WI38 (cell line): Measurements from ENCODE around the gene XYLT1.

Source experiments
- H3K4me3 ChIP-seq: 2 replicates; pipeline ENCODE4 v1.5.1; 2011; ENCODE audit warnings: low read depth, mild to moderate bottlenecking, control low read depth, low read length
- TF ChIP-seq, protein P1 (sequence below): IDR thresholded peaks from 2 replicates; pipeline ENCODE4 v1.5.1; 2012; ENCODE audit warnings: low read depth, mild to moderate bottlenecking, control low read depth, low read length

Gene XYLT1, protein sequence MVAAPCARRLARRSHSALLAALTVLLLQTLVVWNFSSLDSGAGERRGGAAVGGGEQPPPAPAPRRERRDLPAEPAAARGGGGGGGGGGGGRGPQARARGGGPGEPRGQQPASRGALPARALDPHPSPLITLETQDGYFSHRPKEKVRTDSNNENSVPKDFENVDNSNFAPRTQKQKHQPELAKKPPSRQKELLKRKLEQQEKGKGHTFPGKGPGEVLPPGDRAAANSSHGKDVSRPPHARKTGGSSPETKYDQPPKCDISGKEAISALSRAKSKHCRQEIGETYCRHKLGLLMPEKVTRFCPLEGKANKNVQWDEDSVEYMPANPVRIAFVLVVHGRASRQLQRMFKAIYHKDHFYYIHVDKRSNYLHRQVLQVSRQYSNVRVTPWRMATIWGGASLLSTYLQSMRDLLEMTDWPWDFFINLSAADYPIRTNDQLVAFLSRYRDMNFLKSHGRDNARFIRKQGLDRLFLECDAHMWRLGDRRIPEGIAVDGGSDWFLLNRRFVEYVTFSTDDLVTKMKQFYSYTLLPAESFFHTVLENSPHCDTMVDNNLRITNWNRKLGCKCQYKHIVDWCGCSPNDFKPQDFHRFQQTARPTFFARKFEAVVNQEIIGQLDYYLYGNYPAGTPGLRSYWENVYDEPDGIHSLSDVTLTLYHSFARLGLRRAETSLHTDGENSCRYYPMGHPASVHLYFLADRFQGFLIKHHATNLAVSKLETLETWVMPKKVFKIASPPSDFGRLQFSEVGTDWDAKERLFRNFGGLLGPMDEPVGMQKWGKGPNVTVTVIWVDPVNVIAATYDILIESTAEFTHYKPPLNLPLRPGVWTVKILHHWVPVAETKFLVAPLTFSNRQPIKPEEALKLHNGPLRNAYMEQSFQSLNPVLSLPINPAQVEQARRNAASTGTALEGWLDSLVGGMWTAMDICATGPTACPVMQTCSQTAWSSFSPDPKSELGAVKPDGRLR

DNA sequence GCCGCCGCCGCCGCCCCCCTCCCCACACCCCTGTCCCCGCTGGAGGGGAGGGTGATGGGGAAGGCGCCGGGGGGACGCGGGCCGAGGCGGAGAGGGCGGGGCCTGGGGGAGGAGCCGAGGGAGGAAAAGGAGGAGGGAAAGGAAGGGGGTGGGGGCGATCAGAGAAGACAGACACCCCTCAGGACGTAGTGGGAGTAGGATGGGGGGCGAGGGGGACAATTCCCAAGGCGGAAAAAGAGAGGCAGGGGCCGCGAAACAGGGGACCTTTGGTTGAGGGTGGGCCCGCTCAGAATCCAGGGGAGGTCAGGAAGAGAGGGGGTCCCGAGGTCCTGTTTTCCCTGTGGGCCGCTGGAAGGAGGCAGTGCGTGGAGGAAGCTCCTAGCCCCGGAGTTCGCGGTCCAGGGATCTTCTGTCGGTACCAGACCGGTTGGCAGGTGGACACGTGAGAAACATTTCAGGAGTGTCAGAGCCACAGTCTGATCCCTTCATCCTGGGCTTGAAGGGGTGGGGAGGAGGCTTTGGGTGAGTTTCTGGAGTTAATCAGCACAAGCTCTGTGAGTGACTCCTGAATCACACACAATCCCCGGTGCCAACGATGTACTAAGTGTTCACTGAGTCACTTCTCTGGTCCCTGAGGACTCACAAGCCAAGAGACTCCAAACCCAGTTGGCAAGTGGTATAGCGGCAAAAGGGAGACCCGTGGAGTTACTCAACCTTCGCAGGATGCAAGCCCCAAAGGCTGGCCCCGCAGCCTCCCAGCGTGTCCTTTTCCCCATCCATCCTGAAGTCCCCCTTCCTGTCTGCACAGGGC is at the start of gene XYLT1:
TSS of gene XYLT1 (minus strand) at position 53 of the 811 bp plus-strand sequence. CDS start 164 bp downstream, outside the sequence.
- TF ChIP-seq, protein P1, sequence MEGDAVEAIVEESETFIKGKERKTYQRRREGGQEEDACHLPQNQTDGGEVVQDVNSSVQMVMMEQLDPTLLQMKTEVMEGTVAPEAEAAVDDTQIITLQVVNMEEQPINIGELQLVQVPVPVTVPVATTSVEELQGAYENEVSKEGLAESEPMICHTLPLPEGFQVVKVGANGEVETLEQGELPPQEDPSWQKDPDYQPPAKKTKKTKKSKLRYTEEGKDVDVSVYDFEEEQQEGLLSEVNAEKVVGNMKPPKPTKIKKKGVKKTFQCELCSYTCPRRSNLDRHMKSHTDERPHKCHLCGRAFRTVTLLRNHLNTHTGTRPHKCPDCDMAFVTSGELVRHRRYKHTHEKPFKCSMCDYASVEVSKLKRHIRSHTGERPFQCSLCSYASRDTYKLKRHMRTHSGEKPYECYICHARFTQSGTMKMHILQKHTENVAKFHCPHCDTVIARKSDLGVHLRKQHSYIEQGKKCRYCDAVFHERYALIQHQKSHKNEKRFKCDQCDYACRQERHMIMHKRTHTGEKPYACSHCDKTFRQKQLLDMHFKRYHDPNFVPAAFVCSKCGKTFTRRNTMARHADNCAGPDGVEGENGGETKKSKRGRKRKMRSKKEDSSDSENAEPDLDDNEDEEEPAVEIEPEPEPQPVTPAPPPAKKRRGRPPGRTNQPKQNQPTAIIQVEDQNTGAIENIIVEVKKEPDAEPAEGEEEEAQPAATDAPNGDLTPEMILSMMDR, result no peak
- peak within 1 kb of the TSS; percentile 69 for H3K4me3 ChIP-seq

DNA sequence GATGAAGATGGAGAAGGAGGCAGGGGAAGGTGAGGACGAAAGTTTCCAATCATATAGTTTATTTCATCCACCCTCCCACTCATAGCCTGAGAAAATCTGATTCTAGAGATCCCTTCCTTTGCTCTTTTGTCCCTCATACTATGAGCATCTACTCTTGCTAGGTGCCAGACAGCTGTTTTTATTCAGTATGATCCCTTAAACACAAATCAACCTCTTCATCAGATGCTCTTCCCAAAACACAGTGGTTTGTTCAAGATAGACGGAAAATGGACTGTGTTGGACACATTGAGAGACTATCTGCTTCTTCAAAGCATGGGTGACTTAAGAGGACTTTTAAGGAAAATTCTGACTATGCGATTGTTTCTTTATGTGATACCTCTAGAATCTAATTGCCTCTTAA is 49.4 kb upstream of the XYLT1 start:
- H3K4me3 ChIP-seq, result no peak overlapping the region
- TF ChIP-seq, protein P1, result no peak

DNA sequence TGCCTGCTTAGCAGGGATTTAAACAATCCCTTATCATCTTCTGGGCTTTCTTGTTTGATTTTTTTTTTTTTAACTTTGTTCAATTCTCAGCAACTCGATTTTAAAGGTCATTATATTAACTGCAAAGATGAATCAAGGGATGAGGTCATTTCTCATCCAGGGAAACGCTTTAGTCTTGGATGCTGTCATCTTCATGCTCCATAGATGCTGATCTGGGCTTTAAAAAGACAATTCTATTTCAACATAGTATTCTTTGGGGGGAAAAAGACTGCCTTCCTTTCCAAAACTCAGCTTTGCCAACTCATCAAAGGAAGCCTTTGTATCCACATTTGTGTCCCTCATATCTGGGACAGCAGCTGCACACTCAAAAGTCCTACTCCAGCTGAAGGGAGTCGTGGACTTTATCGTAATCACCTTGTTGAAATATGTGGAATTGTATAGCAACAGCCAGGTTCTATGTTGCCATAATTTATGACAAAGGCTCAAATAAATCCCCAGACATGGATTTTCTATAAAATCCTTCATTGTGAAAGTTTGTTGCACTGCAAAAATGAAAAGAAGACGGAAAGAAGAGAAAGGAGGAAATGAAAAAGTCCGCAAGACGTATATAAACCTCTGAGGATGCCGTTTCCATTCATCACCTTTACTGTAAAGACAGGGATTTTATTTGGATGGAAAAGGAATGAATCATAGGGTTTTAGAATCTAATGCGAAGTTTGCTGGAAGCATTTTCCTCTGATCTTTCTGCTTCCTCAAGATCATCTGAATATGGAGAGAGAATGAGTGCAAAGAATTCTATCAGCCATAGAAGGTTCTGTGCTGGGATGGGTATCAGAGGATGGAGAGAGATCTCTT is 48.6 kb upstream of the XYLT1 start:
- TF ChIP-seq, protein P1, result no peak
- H3K4me3 ChIP-seq, result peak overlapping the region; percentile 0; the same call in 1 of the 2 replicates

DNA sequence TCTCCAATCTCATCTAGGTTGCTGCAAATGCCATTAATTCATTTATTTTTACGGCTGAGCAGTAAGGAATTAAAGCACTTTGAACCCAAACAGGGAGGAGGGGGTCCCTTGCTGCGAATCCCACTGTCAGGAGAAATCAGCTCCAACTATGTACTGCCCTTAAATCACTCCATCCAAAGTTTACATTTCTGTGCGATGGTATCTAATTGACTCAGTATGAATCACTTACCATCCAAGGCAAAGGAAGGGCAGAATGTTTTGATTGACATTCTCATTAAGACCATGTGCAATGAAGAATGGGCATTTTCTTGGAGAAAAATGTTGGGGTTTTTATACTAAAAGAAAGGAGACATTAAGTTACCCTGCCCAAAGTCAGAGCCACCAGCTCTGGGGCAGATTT is 47.7 kb upstream of the XYLT1 start:
- TF ChIP-seq, protein P1, result no peak
- H3K4me3 ChIP-seq, result no peak overlapping the region

DNA sequence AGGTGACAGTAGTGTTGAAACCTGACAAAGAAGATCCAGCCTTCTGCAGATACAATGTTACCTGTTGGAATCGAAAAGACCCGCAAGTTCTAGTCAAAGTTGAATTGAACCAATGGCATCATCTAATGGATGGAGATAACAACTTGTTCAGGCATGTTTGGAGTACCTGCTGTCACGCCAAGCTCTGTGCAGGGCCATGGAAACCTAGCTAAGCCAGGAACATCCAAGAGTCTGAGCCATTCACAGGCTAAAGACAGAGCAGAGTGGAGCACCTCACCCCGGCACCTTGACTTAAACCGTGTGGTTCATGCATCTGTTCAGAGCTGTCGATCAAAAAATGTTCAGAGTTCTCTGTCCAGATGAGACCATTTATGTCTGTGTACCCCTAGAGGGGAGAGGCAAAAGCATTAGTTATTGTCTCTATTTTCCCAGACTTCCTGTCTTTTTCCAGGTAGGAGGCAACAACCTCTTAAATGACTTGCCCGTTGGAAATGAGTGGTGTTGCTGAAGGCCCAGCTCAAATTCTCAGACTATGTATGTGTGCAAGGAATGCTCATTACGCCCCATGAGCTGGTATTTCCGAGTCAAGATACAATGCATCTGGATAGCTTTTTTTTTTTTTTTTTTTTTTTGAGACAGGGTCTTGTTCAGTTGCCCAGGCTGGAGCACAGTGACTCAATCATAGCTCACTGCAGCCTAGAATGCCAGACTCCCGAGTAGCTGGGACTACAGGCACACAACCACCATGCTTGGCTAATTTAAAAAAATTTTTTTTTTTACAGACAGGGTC is 44.9 kb upstream of the XYLT1 start:
- H3K4me3 ChIP-seq, result no peak overlapping the region
- TF ChIP-seq, protein P1, result no peak
